ENCODE results near the gene ADAM10.

Gene ADAM10

GRCh38 chr15:58707397-58707796 lies 42.1 kb downstream of the ADAM10 start:
- DNase-seq, result no peak

- DNase-seq, result no peak
Measured at GRCh38 chr15:58705105-58705504, 44.4 kb downstream of the ADAM10 start.

GRCh38 chr15:58704155-58704865 lies 45.2 kb downstream of the ADAM10 start:
- no peak for DNase-seq

DNA sequence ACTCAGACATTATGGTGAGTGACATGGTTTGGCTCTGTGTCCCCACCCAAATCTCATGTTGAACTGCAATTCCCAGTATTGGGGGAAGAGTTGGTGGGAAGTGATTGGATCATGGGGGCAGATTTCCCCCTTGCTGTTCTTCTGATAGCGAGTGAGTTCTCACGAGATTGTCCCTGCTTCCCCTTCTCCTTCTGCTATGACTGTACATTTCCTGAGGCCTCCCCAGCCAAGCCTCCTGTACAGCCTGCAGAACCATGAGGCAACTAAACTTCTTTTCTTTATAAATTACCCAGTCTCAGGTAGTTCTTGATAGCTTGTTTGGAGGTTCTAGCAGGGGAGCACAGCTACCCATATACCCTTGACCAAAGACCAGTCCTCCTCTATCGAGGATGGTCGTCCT lies 45.9 kb downstream of the ADAM10 start:
- DNase-seq, result no peak

- DNase-seq, result no peak
Measured at GRCh38 chr15:58702233-58702632, 47.3 kb downstream of the ADAM10 start.

DNA sequence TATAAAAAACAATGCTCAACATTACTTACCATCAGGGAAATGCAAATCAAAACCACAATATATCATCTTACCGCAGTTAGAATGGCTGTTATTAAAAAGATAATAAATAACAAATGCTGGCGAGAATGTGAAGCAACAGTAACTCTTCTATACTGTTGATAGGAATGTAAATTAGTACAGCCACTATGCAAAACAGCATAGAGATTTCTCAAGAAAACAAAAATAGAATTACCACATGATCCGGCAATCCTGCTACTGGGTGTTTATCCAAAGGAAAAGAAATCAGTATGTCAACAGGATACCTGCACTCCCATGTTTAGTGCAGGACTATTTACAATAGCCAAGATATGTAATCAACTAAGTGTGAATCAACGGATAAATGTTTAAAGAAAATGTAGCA lies 48.1 kb downstream of the ADAM10 start:
- DNase-seq, result no peak

DNA sequence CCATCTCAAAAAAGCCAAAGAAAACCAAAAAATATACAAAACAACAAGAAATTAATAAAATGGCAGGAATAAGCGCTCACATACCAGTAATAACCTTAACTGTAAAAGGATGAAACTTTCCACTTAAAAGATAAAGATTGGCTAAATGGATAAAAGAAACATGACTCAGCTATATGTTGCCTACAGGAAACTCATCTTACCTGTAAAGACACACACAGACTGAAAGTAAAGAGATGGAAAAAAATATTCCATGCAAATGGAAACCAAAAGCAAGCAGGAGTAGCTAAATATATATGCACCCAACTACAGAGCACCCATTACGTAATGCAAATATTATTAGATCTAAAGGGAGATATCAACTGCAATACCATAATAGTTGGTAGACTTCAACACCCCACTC lies 49.7 kb downstream of the ADAM10 start:
- no peak for DNase-seq

DNA sequence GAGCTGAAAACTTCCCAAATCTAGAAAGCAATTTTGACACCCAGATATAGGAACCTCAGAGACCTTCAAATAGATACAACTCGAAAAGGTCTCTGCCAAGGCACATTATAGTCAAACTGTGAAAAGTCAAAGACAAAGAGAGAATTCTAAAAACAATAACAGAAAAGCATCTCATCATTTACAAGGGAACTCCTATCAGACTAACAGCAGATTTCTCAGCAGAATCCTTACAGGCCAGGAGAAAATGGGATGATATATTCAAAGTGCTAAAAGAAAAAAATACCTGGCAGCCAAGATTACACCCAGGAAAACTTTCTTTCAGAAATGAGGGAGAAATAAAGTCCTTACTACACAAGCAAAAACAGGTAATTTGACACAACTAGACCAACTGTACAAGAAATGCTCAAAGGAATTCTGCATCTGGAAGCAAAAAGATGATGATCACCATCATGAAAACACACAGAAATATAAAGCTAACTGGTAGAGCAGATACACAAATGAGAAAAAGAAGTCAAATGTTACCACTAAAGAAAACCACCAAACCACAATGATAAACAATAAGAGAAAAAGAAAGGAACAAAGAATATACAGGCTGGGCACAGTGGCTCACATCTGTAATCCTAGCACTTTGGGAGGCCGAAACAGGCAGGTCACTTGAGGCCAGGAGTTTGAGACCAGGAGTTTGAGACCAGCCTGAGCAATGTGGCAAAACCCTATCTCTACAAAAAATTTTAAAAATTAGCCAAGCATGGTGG lies 50.4 kb downstream of the ADAM10 start:
- DNase-seq, result no peak

GRCh38 chr15:58697220-58697619 lies 52.3 kb downstream of the ADAM10 start:
- no peak for DNase-seq

DNA sequence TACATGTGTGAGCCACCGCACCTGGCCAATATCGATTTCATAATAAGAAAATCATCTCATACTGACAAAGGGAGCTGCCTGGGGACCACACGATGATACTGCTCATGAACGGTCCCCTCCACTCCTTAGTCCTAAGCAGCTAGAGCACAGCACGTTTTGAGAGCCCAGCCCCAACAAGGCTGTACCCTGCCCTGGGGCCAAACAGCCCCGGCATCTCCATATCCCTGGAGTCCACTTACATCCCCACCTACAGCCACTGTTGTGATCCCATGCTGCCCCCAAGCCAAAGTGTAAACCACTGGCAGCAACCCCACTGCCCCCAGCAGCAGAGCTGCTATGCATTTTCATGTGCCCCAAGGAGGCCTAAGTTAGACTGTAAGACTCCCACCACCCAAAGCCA lies 52.8 kb downstream of the ADAM10 start:
- DNase-seq, result no peak

- no peak for DNase-seq
Measured at GRCh38 chr15:58694641-58695398, 54.7 kb downstream of the ADAM10 start.

- DNase-seq, result no peak
Measured at GRCh38 chr15:58690703-58691102, 58.8 kb downstream of the ADAM10 start.

DNA sequence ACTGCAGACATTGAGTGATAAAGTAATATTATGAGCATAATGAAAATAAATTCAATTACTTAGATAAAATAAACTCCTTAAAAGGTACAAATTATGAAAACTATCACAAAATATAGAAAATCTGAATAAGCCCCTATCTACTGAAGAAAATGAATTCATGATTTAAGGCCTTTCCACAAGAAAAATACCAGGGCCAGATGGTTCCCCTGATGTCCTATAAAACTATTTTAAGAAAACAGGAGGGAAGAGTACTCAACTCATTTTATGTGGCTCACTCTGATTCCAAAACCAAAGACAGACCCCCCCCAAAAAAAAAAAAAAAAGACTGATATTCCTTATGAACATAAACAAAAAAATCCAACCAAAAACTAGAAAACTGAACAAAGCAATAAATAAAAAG lies 59.9 kb downstream of the ADAM10 start:
- no peak for DNase-seq

DNA sequence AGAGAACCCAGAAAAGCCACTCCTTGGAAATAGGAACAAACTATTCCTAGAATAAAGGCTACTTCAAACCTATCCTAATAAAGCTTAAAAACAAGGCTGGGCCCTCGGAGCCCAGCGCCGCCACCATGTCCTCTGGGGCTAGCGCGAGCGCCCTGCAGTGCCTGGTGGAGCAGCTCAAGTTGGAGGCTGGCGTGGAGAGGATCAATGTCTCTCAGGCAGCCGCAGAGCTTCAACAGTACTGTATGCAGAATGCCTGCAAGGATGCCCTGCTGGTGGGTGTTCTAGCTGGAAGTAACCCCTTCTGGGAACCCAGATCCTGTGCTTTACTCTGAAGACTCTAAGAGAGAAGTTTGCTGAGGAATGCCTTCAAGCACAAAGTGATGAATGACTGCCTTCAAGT lies 63.2 kb downstream of the ADAM10 start:
- DNase-seq, result no peak

- no peak for DNase-seq
Measured at GRCh38 chr15:58684751-58685150, 64.8 kb downstream of the ADAM10 start.

- no peak for DNase-seq
Measured at GRCh38 chr15:58684036-58684710, 65.3 kb downstream of the ADAM10 start.

GRCh38 chr15:58682234-58682633 lies 67.3 kb downstream of the ADAM10 start:
- no peak for DNase-seq

GRCh38 chr15:58678683-58679082 lies 70.8 kb downstream of the ADAM10 start:
- no peak for DNase-seq

DNA sequence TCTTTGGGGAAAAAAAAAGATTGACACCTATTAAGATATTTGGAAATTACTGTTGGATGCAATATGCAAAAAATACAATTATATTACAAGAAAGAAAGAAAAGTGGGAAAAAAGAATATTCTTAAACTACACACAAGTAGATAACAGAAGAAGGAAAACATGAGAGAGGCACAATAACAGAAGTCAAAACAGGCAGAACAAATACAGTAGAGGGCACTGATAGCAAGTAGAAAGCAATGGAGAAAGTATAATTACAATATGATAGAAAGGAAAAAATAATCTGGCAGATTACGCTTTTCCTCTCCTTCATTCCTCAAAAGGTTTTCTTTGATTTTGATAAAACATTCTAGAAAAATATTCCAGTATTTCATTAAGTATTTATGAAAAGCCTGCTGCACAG lies 72.1 kb downstream of the ADAM10 start:
- DNase-seq, result no peak

DNA sequence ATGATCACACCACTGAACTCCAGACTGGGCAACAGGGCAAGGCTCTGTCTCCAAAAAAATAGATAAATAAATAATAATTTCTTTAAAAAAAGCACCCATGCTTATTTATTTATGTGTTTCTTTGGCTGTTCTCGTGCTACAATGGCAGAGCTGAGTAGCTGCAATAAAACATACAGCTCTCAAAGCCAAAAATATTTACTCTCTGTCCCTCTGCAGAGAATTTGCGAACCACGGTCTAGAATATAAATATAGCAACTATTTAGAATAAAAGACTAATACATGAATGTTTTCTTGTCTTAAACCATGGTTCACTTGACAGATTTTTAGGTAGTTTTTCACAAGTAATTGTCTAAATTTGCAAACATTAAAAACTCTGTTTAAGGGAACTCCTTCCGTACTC lies 72.7 kb downstream of the ADAM10 start:
- DNase-seq, result no peak

- DNase-seq, result no peak
Measured at GRCh38 chr15:58671186-58671585, 78.3 kb downstream of the ADAM10 start.

GRCh38 chr15:58669108-58669507 lies 80.4 kb downstream of the ADAM10 start:
- DNase-seq, result no peak

DNA sequence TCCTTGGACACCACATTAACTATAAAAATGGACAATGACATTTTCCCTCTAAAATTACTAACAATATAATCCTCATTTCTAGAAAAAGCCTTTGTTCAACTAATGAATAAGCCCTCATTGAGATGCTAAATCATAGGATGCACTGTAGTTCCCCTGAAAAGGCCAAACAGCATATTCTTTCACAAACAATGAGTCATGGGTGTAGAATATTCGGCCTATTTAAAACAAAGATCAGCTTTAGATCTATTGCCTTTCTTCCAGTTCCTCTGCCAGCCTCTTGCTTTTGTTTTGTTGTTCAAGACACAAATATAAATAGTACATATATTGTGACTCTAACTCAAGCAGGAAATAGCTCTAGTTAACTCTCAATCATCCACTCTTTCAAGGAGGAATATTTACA lies 82.5 kb downstream of the ADAM10 start:
- DNase-seq, result no peak
